Cardiac fibroblast (primary cell): Measurements from ENCODE around the gene FADS6.
A peak's percentile ranks its signal among the peaks of the same experiment; 100 is the strongest.
"Not testable (repeated sequence)": the region's sequence is repeated elsewhere in the genome, so short reads cannot be mapped to it uniquely, and the experiment has no call there.

ENCODE experiments used
- DNase-seq, 2 donors: peaks; one replicate each; pipeline versions ENCODE4 v3.0.0 to v3.0.0-alpha.2; 2010; ENCODE audit warnings: low read depth in 2 of 2
- H3K4me3 ChIP-seq, 2 donors: replicated peaks in 1 of 2; 1 replicate in 1 of 2; 2 replicates in 1 of 2; pipeline ENCODE4 v1.5.1; 2011; ENCODE audit warnings: low read depth in 2 of 2, low read length in 2 of 2, mild to moderate bottlenecking in 2 of 2, moderate library complexity in 1 of 2
- CTCF ChIP-seq: IDR thresholded peaks from one replicate; pipeline ENCODE4 v1.5.1; 2011; ENCODE audit warnings: low read depth, mild to moderate bottlenecking, low read length, inconsistent platforms

The FADS6 gene

GRCh38 chr17:74873037-74873873 lies 20.2 kb downstream of the FADS6 start:
- DNase-seq, result peak; percentile 100
- H3K4me3 ChIP-seq, result peak overlapping the region; percentile 66 to 86
- TF ChIP-seq CTCF, result no peak

GRCh38 chr17:74872313-74873036 lies 21.0 kb downstream of the FADS6 start, which contains the start of gene FDXR:
Gene FDXR (minus strand): TSS chr17:74872994. CDS start chr17:74872944, 50 bp downstream.
- no peak for TF ChIP-seq CTCF
- peak within 1 kb of the TSS; percentile 66 to 86 for H3K4me3 ChIP-seq
- DNase-seq, result no peak

- H3K4me3 ChIP-seq, result peak overlapping the region in 1 of 2 donors; percentile 86
- no peak for DNase-seq
- TF ChIP-seq CTCF, result no peak
Measured at GRCh38 chr17:74871356-74872076, 21.9 kb downstream of the FADS6 start.

- no peak overlapping the region for H3K4me3 ChIP-seq
- DNase-seq, result peak; percentile 69 to 73
- no peak for TF ChIP-seq CTCF
Measured at GRCh38 chr17:74870512-74870911, 22.9 kb downstream of the FADS6 start.

GRCh38 chr17:74870028-74870427 lies 23.4 kb downstream of the FADS6 start:
- DNase-seq, H3K4me3 ChIP-seq: not testable (repeated sequence)

GRCh38 chr17:74868908-74869255 lies 24.6 kb downstream of the FADS6 start:
- DNase-seq, result no peak
- no peak for TF ChIP-seq CTCF
- H3K4me3 ChIP-seq, result no peak overlapping the region
